ENCODE data around the gene PLK3.

GRCh38 chr1:44846985-44847384 lies 46.8 kb downstream of the PLK3 start:
- TF ChIP-seq POLR2A (IDR thresholded peaks at IDR 0.05; ENCODE audit: low read length): no peak
- no peak for TF ChIP-seq GATA1 (IDR thresholded peaks at IDR 0.05; ENCODE audit: low read depth, low read length)

All from erythroblast (primary cell).